GM18505 (cell line): ENCODE data around the gene INO80B.

ENCODE experiments used
- ATAC-seq: cut with Tn5 transposase; IDR thresholded peaks from one replicate; pipeline ENCODE4 v1.9.1; 2021; ENCODE audit not compliant: unreplicated experiment
- POLR2A ChIP-seq: IDR thresholded peaks from 4 replicates; pipeline ENCODE4 v1.6.1; 2011; ENCODE audit warnings: borderline replicate concordance; ENCODE audit not compliant: insufficient read depth, insufficient read length; ENCODE audit errors: extremely low read depth

Gene INO80B

GRCh38 chr2:74491648-74492544, 37.0 kb downstream of the INO80B start:
- no peak for TF ChIP-seq POLR2A
- no peak for ATAC-seq

- no peak for TF ChIP-seq POLR2A
- no peak for ATAC-seq
Observed at GRCh38 chr2:74493546-74493945, 38.7 kb downstream of the INO80B start.

GRCh38 chr2:74495440-74495839, 40.6 kb downstream of the INO80B start:
- ATAC-seq = no peak
- no peak for TF ChIP-seq POLR2A

- no peak for ATAC-seq
- no peak for TF ChIP-seq POLR2A
Observed at GRCh38 chr2:74496997-74497776, 42.3 kb downstream of the INO80B start.

GRCh38 chr2:74497777-74498499, 43.1 kb downstream of the INO80B start:
- ATAC-seq = no peak
- TF ChIP-seq POLR2A = peak; percentile 49

GRCh38 chr2:74498500-74499266, 43.8 kb downstream of the INO80B start:
- TF ChIP-seq POLR2A = no peak
- ATAC-seq = no peak

GRCh38 chr2:74499267-74499939, 44.5 kb downstream of the INO80B start, which contains the start of gene LBX2:
LBX2 (minus strand) TSS chr2:74499603; CDS start chr2:74499537, 66 bp downstream.
- ATAC-seq = no peak
- no peak for TF ChIP-seq POLR2A

- no peak for TF ChIP-seq POLR2A
- ATAC-seq = no peak
Observed at GRCh38 chr2:74499940-74500577, 45.2 kb downstream of the INO80B start.

- no peak for ATAC-seq
- no peak for TF ChIP-seq POLR2A
Observed at GRCh38 chr2:74500578-74500946, 45.7 kb downstream of the INO80B start.

GRCh38 chr2:74501335-74502071, 46.6 kb downstream of the INO80B start:
- ATAC-seq = no peak
- no peak for TF ChIP-seq POLR2A

- ATAC-seq = no peak
Observed at GRCh38 chr2:74502147-74502719, 47.3 kb downstream of the INO80B start.

More at GRCh38 chr2:74502147-74502719, 47.3 kb downstream of the INO80B start:
- no peak for TF ChIP-seq POLR2A
